PC-3 (cell line): ENCODE results near the gene RAP1GAP. TPM values are rescaled to one million over a fixed set of nuclear protein-coding genes. Genes with fewer than 3 reads are reported as not detected.

Experiments used
- ATAC-seq: fragments of 200-7000 bp; cut with Tn5 transposase; 2 replicates; pipeline ENCODE4 v1.9.1; 2020; ENCODE audit warnings: mild to moderate bottlenecking, moderate library complexity
- BruUV-seq: library from RNA; stranded (reverse); fragments of 400-500 nt; replicated peaks from 2 replicates; lab custom pipeline; 2021; lab: Mats Ljungman, UMichigan
- CTCF ChIA-PET: fragments of 300-600 bp; sonication (Branson Sonifier 250); formaldehyde crosslinking; loops from one replicate; lab custom pipeline; 2022; ENCODE audit warnings: antibody characterized with exemption; lab: Charles Lee
- POLR2A ChIA-PET: fragments of 300-600 bp; sonication (Branson Sonifier 250); formaldehyde crosslinking; loops from one replicate; lab custom pipeline; 2022; ENCODE audit warnings: antibody characterized with exemption; ENCODE audit not compliant: unreplicated experiment; lab: Charles Lee
- DNase-seq: peaks from one replicate; pipeline ENCODE4 v3.0.0-alpha.2; 2015
- H2AFZ ChIP-seq: fragments of 300-600 bp; sonication (generic); 2 replicates; pipeline ENCODE4 v1.6.0; 2016; ENCODE audit warnings: antibody characterized with exemption, low read length
- H3F3A ChIP-seq: fragments of 300-600 bp; sonication (generic); one replicate; pipeline ENCODE4 v1.6.0; 2017; ENCODE audit warnings: antibody characterized with exemption, low read length, control low read depth, mild to moderate bottlenecking; ENCODE audit not compliant: unreplicated experiment
- H3K27ac ChIP-seq: fragments of 300-600 bp; sonication (generic); 2 replicates; pipeline ENCODE4 v1.5.1; 2016; ENCODE audit warnings: mild to moderate bottlenecking, low read length
- H3K27me3 ChIP-seq: fragments of 300-600 bp; sonication (generic); 2 replicates; pipeline ENCODE4 v1.6.1; 2016; ENCODE audit warnings: low read length, mixed read lengths
- H3K36me3 ChIP-seq: fragments of 300-600 bp; sonication (generic); 2 replicates; pipeline ENCODE4 v1.6.1; 2016; ENCODE audit warnings: low read depth, mixed run types, low read length, mixed read lengths
- H3K4me1 ChIP-seq: fragments of 300-600 bp; sonication (generic); 2 replicates; pipeline ENCODE4 v1.5.1; 2016; ENCODE audit warnings: low read length; ENCODE audit not compliant: insufficient read depth
- H3K4me2 ChIP-seq: fragments of 300-600 bp; sonication (generic); 2 replicates; pipeline ENCODE4 v1.6.0; 2016; ENCODE audit warnings: low read length
- H3K4me3 ChIP-seq: fragments of 300-600 bp; sonication (generic); 2 replicates; pipeline ENCODE4 v1.5.1; 2016; ENCODE audit warnings: mild to moderate bottlenecking, low read length, mixed read lengths
- H3K79me2 ChIP-seq: fragments of 300-600 bp; sonication (generic); 2 replicates; pipeline ENCODE4 v1.6.1; 2017; ENCODE audit warnings: low read length, mixed read lengths
- H3K9ac ChIP-seq: fragments of 300-600 bp; sonication (generic); 2 replicates; pipeline ENCODE4 v1.6.0; 2016; ENCODE audit warnings: mild to moderate bottlenecking, low read length
- H3K9me2 ChIP-seq: fragments of 300-600 bp; sonication (generic); replicated peaks from 2 replicates; pipeline ENCODE4 v1.6.1; 2016; ENCODE audit warnings: mixed run types, low read length, mixed read lengths
- H3K9me3 ChIP-seq: fragments of 300-600 bp; sonication (generic); 2 replicates; pipeline ENCODE4 v1.6.1; 2016; ENCODE audit warnings: low read length, mixed read lengths
- H4K20me1 ChIP-seq: fragments of 300-600 bp; sonication (generic); 2 replicates; pipeline ENCODE4 v1.6.1; 2016; ENCODE audit warnings: low read length, mixed read lengths
- CTCF ChIP-seq: fragments of 300-600 bp; sonication (generic); conservative IDR thresholded peaks from 2 replicates; pipeline ENCODE4 v1.5.1; 2017; ENCODE audit warnings: antibody characterized with exemption, low read depth, mild to moderate bottlenecking, low read length
- EZH2 ChIP-seq: fragments of 300-600 bp; sonication (generic); IDR thresholded peaks from one replicate; pipeline ENCODE4 v1.6.1; 2017; ENCODE audit warnings: antibody characterized with exemption, mild to moderate bottlenecking, low read length; ENCODE audit not compliant: unreplicated experiment
- EZH2phosphoT487 ChIP-seq: fragments of 300-600 bp; sonication (generic); IDR thresholded peaks from 2 replicates; pipeline ENCODE4 v1.6.1; 2018; ENCODE audit warnings: mild to moderate bottlenecking, antibody characterized with exemption, low read length, borderline replicate concordance
- intact Hi-C: fragments of 100-400 bp; cut with micrococcal nuclease; formaldehyde crosslinking; loops from 2 replicates; pipeline ENCODE4 v1.9.0; 2023
- total RNA-seq: library from RNA; depleted of rRNA; stranded (reverse); fragments of >200 nt; gene quantifications from 2 replicates; pipeline ENCODE4 v1.2.3, GENCODE V29; 2014

RAP1GAP gene
- total RNA-seq, 1 experiment from 2014 or later: 12.1 TPM

GRCh38 chr1:21607549-21608529 lies 61.3 kb downstream of the RAP1GAP start:
- H3K79me2 ChIP-seq: no peaks in the 10 kb centered on the region
- no peaks in the 10 kb centered on the region for H3F3A ChIP-seq
- no peak overlapping the region for H3K9ac ChIP-seq
- H4K20me1 ChIP-seq: no peaks in the 10 kb centered on the region
- H3K9me2 ChIP-seq: no peaks in the 10 kb centered on the region
- no peak overlapping the region for H3K27ac ChIP-seq
- DNase-seq: peak; percentile 66
- no peaks in the 10 kb centered on the region for H3K9me3 ChIP-seq
- ChIA-PET CTCF (no interaction called here), POLR2A (no interaction called here)
- ATAC-seq: peak; percentile 77
- intact Hi-C loops: no loop called here
- H3K4me1 ChIP-seq: no peaks in the 10 kb centered on the region
- no peak overlapping the region for H3K4me2 ChIP-seq
- TF ChIP-seq EZH2phosphoT487 (no peak), EZH2 (no peak), CTCF (no peak)
- no peak overlapping the region for H3K4me3 ChIP-seq
- H3K27me3 ChIP-seq: no peaks in the 10 kb centered on the region
- no peaks in the 10 kb centered on the region for H3K36me3 ChIP-seq
- no TSS peak for BruUV-seq
- H2AFZ ChIP-seq: no peak overlapping the region

- intact Hi-C loops: no loop called here
- Histone ChIP-seq H3K36me3 (no peaks in the 10 kb centered on the region), H3K9ac (no peak overlapping the region), H2AFZ (no peak overlapping the region), H3K79me2 (no peaks in the 10 kb centered on the region), H3K4me2 (no peak overlapping the region), H3K9me3 (no peaks in the 10 kb centered on the region), H4K20me1 (no peaks in the 10 kb centered on the region), H3K4me3 (no peak overlapping the region), H3K4me1 (no peaks in the 10 kb centered on the region), H3K9me2 (no peaks in the 10 kb centered on the region), H3F3A (no peaks in the 10 kb centered on the region), H3K27me3 (no peaks in the 10 kb centered on the region), H3K27ac (no peak overlapping the region)
- DNase-seq (no peak), ATAC-seq (no peak)
- POLR2A ChIA-PET: no interaction called here
- CTCF ChIA-PET: interaction anchor here (0.6 kb wide), 1 partner anchor 46 kb away, joined by 3 read pairs; no protein-coding TSS in a partner anchor
- BruUV-seq: no TSS peak
- TF ChIP-seq CTCF (no peak), EZH2phosphoT487 (no peak), EZH2 (no peak)
Observed at GRCh38 chr1:21605964-21606705, 63.0 kb downstream of the RAP1GAP start.
